H9 (cell line): ENCODE data around the gene KIF4A. TPM values are rescaled to one million over a fixed set of nuclear protein-coding genes. Genes with fewer than 3 reads are reported as not detected.

Source experiments
- DNase-seq: peaks from one replicate; pipeline ENCODE4 v3.0.0-alpha.2; 2017
- H2AFZ ChIP-seq: one replicate; pipeline ENCODE4 v1.6.1; 2013; ENCODE audit warnings: mild to moderate bottlenecking, low read length, control low read depth, moderate library complexity
- H2AK5ac ChIP-seq: 2 replicates; pipeline ENCODE4 v1.6.1; 2013; ENCODE audit warnings: low read length, control low read depth, mixed read lengths; ENCODE audit not compliant: insufficient read length
- H2BK120ac ChIP-seq: one replicate; pipeline ENCODE4 v1.6.1; 2013; ENCODE audit warnings: low read depth, mild to moderate bottlenecking, low read length, control low read depth, inconsistent platforms; ENCODE audit not compliant: poor library complexity, severe bottlenecking
- H2BK12ac ChIP-seq: 2 replicates; pipeline ENCODE4 v1.6.1; 2013; ENCODE audit warnings: low read length, control low read depth, mixed read lengths, low read depth; ENCODE audit not compliant: insufficient read length
- H2BK15ac ChIP-seq: 2 replicates; pipeline ENCODE4 v1.6.1; 2013; ENCODE audit warnings: low read depth, low read length, control low read depth
- H2BK20ac ChIP-seq: one replicate; pipeline ENCODE4 v1.6.1; 2013; ENCODE audit warnings: low read depth, mild to moderate bottlenecking, low read length, control low read depth, inconsistent platforms; ENCODE audit not compliant: poor library complexity, severe bottlenecking
- H2BK5ac ChIP-seq: 2 replicates; pipeline ENCODE4 v1.6.1; 2013; ENCODE audit warnings: low read length, control low read depth, mixed read lengths; ENCODE audit not compliant: insufficient read length
- H3K14ac ChIP-seq: 2 replicates; pipeline ENCODE4 v1.6.1; 2013; ENCODE audit warnings: low read length, control low read depth; ENCODE audit not compliant: insufficient read depth
- H3K18ac ChIP-seq: 2 replicates; pipeline ENCODE4 v1.6.1; 2013; ENCODE audit warnings: low read depth, mild to moderate bottlenecking, mixed read lengths, low read length, control low read depth; ENCODE audit not compliant: insufficient read length
- H3K23ac ChIP-seq: 2 replicates; pipeline ENCODE4 v1.6.1; 2013; ENCODE audit warnings: low read length, control low read depth, mixed read lengths, low read depth; ENCODE audit not compliant: insufficient read length
- H3K23me2 ChIP-seq: 2 replicates; pipeline ENCODE4 v1.6.1; 2013; ENCODE audit warnings: low read depth, mild to moderate bottlenecking, mixed read lengths, low read length, control low read depth; ENCODE audit not compliant: insufficient read length, poor library complexity, severe bottlenecking
- H3K27ac ChIP-seq: 2 replicates; pipeline ENCODE4 v1.5.1; 2013; ENCODE audit warnings: low read length, control low read depth, mixed read lengths, low read depth; ENCODE audit not compliant: insufficient read length
- H3K27me3 ChIP-seq: 2 replicates; pipeline ENCODE4 v1.6.1; 2013; ENCODE audit warnings: low read length, control low read depth, inconsistent platforms; ENCODE audit not compliant: insufficient read depth
- H3K4ac ChIP-seq: 2 replicates; pipeline ENCODE4 v1.6.1; 2013; ENCODE audit warnings: low read depth, mild to moderate bottlenecking, control low read depth, inconsistent platforms, low read length, moderate library complexity
- H3K4me1 ChIP-seq: 2 replicates; pipeline ENCODE4 v1.6.1; 2013; ENCODE audit warnings: low read length, control low read depth, inconsistent platforms; ENCODE audit not compliant: insufficient read depth
- H3K4me2 ChIP-seq: 2 replicates; pipeline ENCODE4 v1.6.1; 2013; ENCODE audit warnings: low read length, control low read depth, mixed read lengths; ENCODE audit not compliant: insufficient read length, insufficient read depth
- H3K56ac ChIP-seq: 2 replicates; pipeline ENCODE4 v1.6.1; 2013; ENCODE audit warnings: low read depth, mild to moderate bottlenecking, mixed read lengths, low read length, control low read depth; ENCODE audit not compliant: insufficient read length
- H3K79me1 ChIP-seq: 2 replicates; pipeline ENCODE4 v1.6.1; 2013; ENCODE audit warnings: low read depth, mild to moderate bottlenecking, moderate library complexity, low read length, control low read depth, inconsistent platforms; ENCODE audit not compliant: insufficient read depth, poor library complexity, severe bottlenecking
- H3K79me2 ChIP-seq: 2 replicates; pipeline ENCODE4 v1.6.1; 2013; ENCODE audit warnings: low read length, control low read depth, inconsistent platforms; ENCODE audit not compliant: insufficient read depth
- H3K9ac ChIP-seq: 2 replicates; pipeline ENCODE4 v1.6.1; 2013; ENCODE audit warnings: low read length, control low read depth, mixed read lengths; ENCODE audit not compliant: insufficient read length; ENCODE audit errors: extremely low read depth
- H3K9me3 ChIP-seq: one replicate; pipeline ENCODE4 v1.6.1; 2013; ENCODE audit warnings: low read depth, low read length, inconsistent platforms; ENCODE audit not compliant: control insufficient read depth
- H3T11ph ChIP-seq: one replicate; pipeline ENCODE4 v1.6.1; 2013; ENCODE audit warnings: mild to moderate bottlenecking, low read length, control low read depth, inconsistent platforms
- H4K20me1 ChIP-seq: one replicate; pipeline ENCODE4 v1.6.1; 2013; ENCODE audit not compliant: control insufficient read depth, insufficient read length, insufficient read depth
- H4K5ac ChIP-seq: 2 replicates; pipeline ENCODE4 v1.6.1; 2013; ENCODE audit warnings: low read depth, mild to moderate bottlenecking, mixed read lengths, low read length, control low read depth; ENCODE audit not compliant: insufficient read length
- H4K8ac ChIP-seq: replicated peaks from 2 replicates; pipeline ENCODE4 v1.6.1; 2013; ENCODE audit warnings: low read length, control low read depth, mixed read lengths, low read depth; ENCODE audit not compliant: insufficient read length
- H4K91ac ChIP-seq: 2 replicates; pipeline ENCODE4 v1.6.1; 2013; ENCODE audit warnings: low read depth, mild to moderate bottlenecking, moderate library complexity, mixed read lengths, low read length, control low read depth; ENCODE audit not compliant: insufficient read length
- H3K27ac Mint-ChIP-seq, 3 experiments: 2 replicates in 2 of 3; 3 replicates in 1 of 3; pipeline ENCODE4 v1.8.0; 2020 to 2021; ENCODE audit warnings: mixed read lengths in 3 of 3, mild to moderate bottlenecking in 1 of 3, moderate library complexity in 1 of 3
- H3K27me3 Mint-ChIP-seq: 2 replicates; pipeline ENCODE4 v1.8.0; 2021; ENCODE audit warnings: low read depth, mild to moderate bottlenecking, moderate library complexity, mixed read lengths
- H3K36me3 Mint-ChIP-seq, 3 experiments: 2 replicates in 2 of 3; 3 replicates in 1 of 3; pipeline ENCODE4 v1.8.0; 2020 to 2021; ENCODE audit warnings: low read depth in 3 of 3, mixed read lengths in 3 of 3; ENCODE audit not compliant: insufficient read depth in 1 of 3
- H3K4me1 Mint-ChIP-seq, 2 experiments: 2 replicates each; pipeline ENCODE4 v1.8.0; 2020; ENCODE audit warnings: mixed read lengths in 2 of 2
- H3K4me3 Mint-ChIP-seq, 2 experiments: 2 replicates in 1 of 2; 3 replicates in 1 of 2; pipeline ENCODE4 v1.8.0; 2020 to 2021; ENCODE audit warnings: mild to moderate bottlenecking in 2 of 2, mixed read lengths in 2 of 2, moderate library complexity in 1 of 2
- H3K9me3 Mint-ChIP-seq, 2 experiments: 2 replicates in 1 of 2; 3 replicates in 1 of 2; pipeline ENCODE4 v1.8.0; 2020; ENCODE audit warnings: mild to moderate bottlenecking in 2 of 2, mixed read lengths in 2 of 2, moderate library complexity in 1 of 2
- WGBS: extraction: QIAGEN DNeasy Blood & Tissue Kit; methylation state at CpG from one replicate; pipeline ENCODE4 v1.1.7; 2013; ENCODE audit warnings: missing lambda C conversion rate, low lambda C conversion rate, mixed read lengths; ENCODE audit not compliant: insufficient read length; ENCODE audit errors: extremely low coverage; 5-methylcytosine and 5-hydroxymethylcytosine counted together
- total RNA-seq: library from RNA; stranded (reverse); gene quantifications from 2 replicates; pipeline ENCODE4 v1.2.1, GENCODE V29; 2021
- TF ChIP-seq, protein P1 (sequence below): fragments of 200-600 bp; sonication (generic); conservative IDR thresholded peaks from 3 replicates; pipeline ENCODE4 v1.8.0; 2021; ENCODE audit warnings: antibody characterized with exemption, mild to moderate bottlenecking

KIF4A gene
- total RNA-seq, 1 experiment from 2014 or later, result 41.8 TPM

- H4K20me1 ChIP-seq, result no peaks in the 10 kb centered on the region
- H3K9ac ChIP-seq, result no peak overlapping the region
- no peak overlapping the region for H3K4me3 Mint-ChIP-seq
- H3K4me1 Mint-ChIP-seq, result no peaks in the 10 kb centered on the region
- H3K27me3 ChIP-seq, result no peaks in the 10 kb centered on the region
- no peaks in the 10 kb centered on the region for H3K4me1 ChIP-seq
- no peak overlapping the region for H3K27ac Mint-ChIP-seq
- no peaks in the 10 kb centered on the region for H3K23me2 ChIP-seq
- no CpG with 5 or more reads among the region's 3 CpGs for WGBS
- H3K4ac ChIP-seq, result no peak overlapping the region
- no peak overlapping the region for H2BK20ac ChIP-seq
- no peak overlapping the region for H3K14ac ChIP-seq
- H4K91ac ChIP-seq, result no peak overlapping the region
- H2AK5ac ChIP-seq, result no peak overlapping the region
- H4K8ac ChIP-seq, result no peak overlapping the region
- H3K9me3 ChIP-seq, result peaks cover 26% of the 10 kb centered on the region
- no peak overlapping the region for H3K4me2 ChIP-seq
- H3T11ph ChIP-seq, result no peak overlapping the region
- H3K56ac ChIP-seq, result no peak overlapping the region
- H3K27ac ChIP-seq, result no peak overlapping the region
- H3K9me3 Mint-ChIP-seq, result peaks cover 63 to 72% of the 10 kb centered on the region in 2 experiments
- no peak overlapping the region for H2BK12ac ChIP-seq
- H3K23ac ChIP-seq, result no peak overlapping the region
- no peaks in the 10 kb centered on the region; the same call in 1 of the 2 replicates for H3K27me3 Mint-ChIP-seq
- no peak overlapping the region for H2BK15ac ChIP-seq
- H2BK120ac ChIP-seq, result no peak overlapping the region
- no peak overlapping the region for H2BK5ac ChIP-seq
- H3K36me3 Mint-ChIP-seq, result peaks cover 59 to 76% (median 72%) of the 10 kb centered on the region in 3 experiments
- DNase-seq, result no peak
- H4K5ac ChIP-seq, result no peak overlapping the region
- H3K79me1 ChIP-seq, result no peaks in the 10 kb centered on the region
- H3K79me2 ChIP-seq, result no peaks in the 10 kb centered on the region
- no peak overlapping the region for H2AFZ ChIP-seq
- TF ChIP-seq, protein P1, sequence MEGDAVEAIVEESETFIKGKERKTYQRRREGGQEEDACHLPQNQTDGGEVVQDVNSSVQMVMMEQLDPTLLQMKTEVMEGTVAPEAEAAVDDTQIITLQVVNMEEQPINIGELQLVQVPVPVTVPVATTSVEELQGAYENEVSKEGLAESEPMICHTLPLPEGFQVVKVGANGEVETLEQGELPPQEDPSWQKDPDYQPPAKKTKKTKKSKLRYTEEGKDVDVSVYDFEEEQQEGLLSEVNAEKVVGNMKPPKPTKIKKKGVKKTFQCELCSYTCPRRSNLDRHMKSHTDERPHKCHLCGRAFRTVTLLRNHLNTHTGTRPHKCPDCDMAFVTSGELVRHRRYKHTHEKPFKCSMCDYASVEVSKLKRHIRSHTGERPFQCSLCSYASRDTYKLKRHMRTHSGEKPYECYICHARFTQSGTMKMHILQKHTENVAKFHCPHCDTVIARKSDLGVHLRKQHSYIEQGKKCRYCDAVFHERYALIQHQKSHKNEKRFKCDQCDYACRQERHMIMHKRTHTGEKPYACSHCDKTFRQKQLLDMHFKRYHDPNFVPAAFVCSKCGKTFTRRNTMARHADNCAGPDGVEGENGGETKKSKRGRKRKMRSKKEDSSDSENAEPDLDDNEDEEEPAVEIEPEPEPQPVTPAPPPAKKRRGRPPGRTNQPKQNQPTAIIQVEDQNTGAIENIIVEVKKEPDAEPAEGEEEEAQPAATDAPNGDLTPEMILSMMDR, result no peak
- no peak overlapping the region for H3K18ac ChIP-seq
Observed at GRCh38 chrX:70352496-70352895, 62.6 kb downstream of the KIF4A start.
